OCI-M2 (cell line): ENCODE results near the gene SULT1B1.

Source experiments
- DNase-seq: peaks from one replicate; lab custom pipeline; 2025; ENCODE audit not compliant: unreplicated experiment; lab: John Stamatoyannopoulos, UW

SULT1B1 gene

GRCh38 chr4:69750346-69750745 lies 10.1 kb downstream of the SULT1B1 start:
- no peak for DNase-seq

GRCh38 chr4:69749771-69750170 lies 10.6 kb downstream of the SULT1B1 start:
- no peak for DNase-seq

- no peak for DNase-seq
Measured at GRCh38 chr4:69748173-69748572, 12.2 kb downstream of the SULT1B1 start.

DNA sequence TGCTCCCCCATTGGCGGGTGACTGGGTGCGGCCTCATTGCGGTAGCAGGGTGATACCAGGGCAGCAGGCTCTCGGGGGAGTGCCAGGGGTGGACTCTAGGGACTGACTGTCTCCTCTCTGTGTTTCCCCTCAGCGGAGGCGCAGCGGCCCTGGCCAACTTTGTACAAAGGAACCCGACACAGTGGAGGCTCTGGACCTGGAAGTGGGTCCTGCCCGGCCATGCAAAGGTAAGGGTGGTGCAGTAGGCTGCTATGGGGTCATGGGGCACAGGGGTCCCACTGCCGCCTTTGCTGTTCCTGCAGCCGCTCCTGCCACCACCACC lies 16.3 kb downstream of the SULT1B1 start:
- no peak for DNase-seq

DNA sequence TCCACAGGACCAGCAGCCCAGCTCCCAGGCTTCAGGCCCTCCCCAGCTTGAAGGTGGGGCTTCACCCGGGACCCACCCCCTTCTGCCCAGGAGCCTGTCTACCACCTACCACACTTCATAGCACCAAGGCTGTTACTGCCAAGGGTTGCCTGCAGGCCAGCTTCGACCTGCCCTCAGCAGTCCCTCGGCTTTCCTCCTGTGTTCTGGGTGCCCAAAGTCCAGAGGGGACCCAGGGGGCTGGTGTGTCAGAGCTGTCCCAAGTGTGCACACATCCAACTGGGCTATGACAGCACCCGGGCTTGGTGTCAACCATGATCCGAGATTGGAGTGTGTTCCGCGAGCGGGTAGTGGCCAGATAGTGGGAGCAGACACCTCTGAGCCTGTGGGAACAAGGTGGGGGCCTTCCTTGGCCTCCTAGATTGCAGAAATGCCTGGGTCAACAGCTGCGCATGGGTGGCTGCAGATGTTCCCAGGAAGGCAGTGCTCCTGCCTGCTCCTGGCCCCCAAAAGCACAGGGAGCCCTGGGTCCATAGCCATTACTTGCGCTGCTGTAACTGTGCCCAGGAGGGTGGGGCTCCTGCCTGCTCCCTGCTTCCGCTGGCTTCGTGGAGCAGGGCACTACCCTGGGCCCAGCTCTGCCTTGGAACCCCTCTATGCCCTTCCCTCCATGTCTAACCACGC lies 16.8 kb downstream of the SULT1B1 start:
- no peak for DNase-seq

DNA sequence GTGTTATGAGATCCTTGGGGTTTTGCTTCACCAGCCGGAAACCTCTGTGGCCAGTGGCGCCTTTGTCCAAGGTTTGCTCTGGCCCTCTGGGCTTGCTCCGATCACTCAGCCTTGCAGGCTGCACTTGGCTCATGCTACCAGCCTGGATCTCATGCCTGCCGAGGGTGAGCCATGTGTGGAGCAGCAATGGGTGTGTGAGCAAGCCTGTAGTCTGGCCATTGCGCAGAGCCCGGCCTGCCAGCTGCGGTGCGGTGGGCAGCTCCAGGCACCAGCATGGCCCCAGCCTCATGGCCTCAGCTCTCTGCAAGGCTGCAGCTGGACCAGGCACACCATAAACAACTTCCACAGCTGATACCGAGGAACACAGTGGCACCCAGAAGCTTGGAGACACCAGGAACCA lies 17.8 kb downstream of the SULT1B1 start:
- DNase-seq, result no peak

DNA sequence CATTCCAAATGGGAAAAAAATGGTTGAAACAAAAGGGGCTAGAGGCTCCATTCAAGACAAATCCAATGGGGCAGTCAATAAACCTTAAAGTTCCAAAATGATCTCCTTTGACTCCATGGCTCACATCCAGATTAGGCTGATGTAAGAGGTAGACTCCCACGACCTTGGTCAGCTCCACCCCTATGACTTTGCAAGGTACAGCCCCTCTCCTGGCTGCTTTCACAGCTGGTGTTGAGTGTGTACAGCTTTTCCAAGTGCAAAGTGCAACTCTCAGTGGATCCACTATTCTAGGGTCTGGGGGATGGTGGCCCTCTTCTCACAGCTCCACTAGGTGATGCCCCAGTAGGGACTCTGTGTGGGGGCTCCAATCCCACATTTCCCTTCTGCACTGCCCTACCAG lies 21.5 kb downstream of the SULT1B1 start:
- no peak for DNase-seq

DNA sequence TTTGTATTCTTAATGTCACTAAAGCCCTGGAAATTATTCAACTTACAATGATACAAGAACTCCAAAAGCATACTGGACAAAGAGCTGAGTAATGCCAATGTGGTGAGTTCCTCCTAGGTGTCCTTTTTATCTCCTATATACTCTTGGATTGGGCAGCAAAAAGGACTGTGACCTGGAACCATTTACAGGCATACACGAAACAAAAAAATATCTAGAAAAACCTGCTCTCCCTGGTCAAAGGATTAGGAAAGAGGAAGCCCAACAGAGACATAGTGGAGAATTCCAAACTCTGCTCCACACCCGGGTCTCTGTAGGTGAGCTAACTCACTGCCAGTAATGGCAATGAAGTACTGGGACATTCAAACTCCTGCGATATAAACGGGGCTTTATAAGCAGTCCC lies 25.3 kb downstream of the SULT1B1 start:
- DNase-seq, result no peak

DNA sequence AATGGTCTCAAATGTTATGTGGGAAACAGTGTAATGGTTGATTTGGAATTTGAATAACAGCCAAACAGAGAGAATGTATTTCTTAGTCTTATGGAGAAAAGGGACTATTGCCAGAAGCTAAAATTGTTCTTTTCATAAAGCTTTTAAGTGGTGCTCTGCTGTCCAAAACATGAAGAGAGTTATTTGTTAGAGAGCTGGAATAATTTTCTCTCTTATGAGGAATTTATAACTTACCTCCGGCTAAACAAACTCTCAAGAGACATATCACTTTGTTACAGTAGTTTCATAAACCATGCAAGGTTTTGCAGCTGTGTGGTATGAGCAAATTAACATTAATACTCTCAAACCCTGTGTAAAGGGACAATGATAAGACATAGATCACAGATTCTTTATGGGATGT lies 28.6 kb downstream of the SULT1B1 start:
- DNase-seq, result no peak

DNA sequence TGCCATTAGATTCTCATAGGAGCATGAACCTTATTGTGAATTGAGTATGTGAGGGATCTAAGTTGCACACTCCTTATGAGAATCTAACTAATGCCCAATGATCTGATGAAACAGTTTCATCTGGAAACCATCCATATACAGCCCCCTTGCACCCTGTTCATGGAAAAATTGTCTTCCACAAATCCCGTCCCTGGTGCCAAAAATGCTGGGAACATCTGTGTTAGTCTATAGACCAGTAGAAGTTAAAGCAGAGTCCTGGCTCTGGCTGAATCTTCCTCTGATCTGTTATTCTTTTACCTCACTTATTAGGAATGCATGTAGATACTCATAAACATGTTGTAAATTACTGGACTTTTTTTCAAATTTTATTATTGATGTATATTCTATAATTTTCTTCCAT lies 29.2 kb downstream of the SULT1B1 start:
- no peak for DNase-seq

DNA sequence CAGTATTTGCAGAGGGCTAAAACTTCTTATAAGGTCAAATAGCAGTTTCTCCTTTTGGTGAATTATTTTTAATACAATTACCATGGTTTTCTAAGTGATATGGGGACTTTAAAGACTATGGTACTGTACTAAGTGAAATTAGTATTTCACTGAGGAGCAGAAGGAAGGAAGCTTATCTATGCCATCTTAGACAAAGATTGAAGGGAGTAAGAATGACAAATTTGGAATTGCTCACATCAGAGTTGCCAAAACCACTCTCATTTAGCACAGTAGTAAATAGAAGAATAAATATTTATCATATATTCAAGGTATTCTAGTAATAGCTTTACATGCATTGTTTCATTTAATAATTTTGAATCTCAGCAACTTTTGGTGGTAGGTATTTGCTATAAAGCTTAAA lies 30.4 kb downstream of the SULT1B1 start:
- no peak for DNase-seq

- DNase-seq, result no peak
Measured at GRCh38 chr4:69727926-69728325, 32.5 kb downstream of the SULT1B1 start.

DNA sequence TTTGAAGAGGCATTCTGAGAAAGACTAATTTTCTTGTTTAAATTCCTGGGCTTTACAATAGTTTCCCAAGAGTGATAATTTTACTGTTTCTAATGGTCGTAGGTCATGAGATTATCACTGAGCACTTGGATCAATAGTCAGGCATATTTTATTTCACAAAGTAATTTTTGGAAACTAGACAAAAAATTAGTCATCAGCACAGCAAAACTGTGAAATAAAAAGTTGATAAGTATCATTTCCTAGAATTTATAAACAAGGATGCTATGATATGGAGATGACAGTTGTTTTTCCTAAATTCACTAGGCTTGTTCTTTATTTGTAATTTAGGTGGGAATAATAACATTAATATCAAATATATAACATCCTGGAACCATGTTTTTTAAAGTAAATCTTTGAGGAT lies 33.0 kb downstream of the SULT1B1 start:
- DNase-seq, result no peak

DNA sequence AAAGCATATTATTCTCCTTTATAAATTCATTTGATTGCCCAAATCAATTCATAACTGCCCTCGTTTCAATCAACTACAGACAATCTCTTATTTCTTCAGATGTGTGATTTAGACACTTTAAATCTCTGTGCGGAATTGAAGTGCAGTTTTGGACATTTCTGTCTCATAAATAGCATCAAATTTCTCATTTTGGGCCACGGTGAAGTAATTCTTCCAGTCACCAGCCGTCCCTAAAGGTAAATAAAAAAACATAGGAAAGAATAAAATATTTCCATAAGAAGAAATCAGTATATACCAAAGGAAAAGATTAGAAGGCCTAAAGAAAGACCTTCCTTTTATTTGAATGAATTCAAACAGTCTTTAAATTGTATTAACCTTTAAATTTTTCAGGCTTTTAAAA lies 33.4 kb downstream of the SULT1B1 start:
- DNase-seq, result no peak

GRCh38 chr4:69718396-69719271 lies 41.8 kb downstream of the SULT1B1 start:
- no peak for DNase-seq

GRCh38 chr4:69717778-69718177 lies 42.6 kb downstream of the SULT1B1 start:
- DNase-seq, result no peak

GRCh38 chr4:69716654-69717053 lies 43.8 kb downstream of the SULT1B1 start:
- no peak for DNase-seq

GRCh38 chr4:69714086-69714485 lies 46.3 kb downstream of the SULT1B1 start:
- no peak for DNase-seq

DNA sequence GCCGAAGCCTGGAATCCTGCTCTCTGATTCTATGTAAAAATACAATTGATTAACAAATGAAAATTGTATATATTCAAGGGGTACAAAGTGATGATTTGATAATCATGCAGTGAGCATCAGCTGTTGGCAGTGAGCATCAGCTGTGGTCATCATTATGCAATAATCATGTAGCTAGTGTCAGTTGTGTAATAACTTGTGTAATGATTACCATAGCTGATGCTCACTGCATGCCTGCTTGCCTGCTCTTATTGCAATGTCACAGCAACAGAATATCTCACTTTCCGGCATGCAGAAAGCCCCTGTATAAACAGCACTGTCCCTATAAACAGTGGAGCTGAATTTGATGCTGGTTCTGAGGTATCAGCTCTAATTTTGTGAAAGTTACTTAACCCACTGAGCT lies 46.8 kb downstream of the SULT1B1 start:
- DNase-seq, result no peak

DNA sequence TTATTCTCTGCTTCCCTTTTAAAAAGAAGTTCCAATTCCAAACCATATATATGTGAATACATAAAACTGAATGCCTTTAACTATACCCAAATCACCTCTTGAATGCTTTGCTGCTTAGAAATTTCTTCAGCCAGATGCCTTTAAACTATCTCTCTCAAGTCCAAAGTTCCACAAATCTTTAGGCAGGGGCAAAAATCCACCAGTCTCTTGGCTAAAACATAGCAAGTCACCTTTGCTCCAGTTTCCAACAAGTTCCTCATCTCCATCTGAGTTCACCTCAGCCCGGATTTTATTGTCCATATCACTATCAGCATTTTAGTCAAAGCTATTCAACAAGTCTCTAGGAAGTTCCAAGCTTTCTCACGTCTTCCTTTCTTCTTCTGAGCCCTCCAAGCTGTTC lies 49.8 kb downstream of the SULT1B1 start:
- no peak for DNase-seq

DNA sequence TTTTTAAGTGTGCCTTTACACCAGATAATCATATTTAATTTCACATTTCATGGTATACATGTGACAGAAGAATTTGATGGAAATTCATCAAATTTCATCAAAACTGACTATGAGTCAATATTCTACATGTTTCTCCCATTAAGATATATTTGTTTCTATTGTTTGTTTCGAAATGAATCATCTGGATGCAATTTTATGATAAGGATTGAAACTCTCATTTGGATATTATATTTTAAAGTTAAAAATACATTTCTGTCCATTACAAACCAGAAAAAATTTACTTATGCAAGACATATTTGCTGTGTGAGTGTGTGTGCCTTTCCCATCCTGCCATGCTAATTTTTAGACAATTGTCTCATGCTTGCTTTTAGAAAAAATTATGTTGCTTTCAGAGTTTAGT lies 52.2 kb downstream of the SULT1B1 start:
- no peak for DNase-seq

DNA sequence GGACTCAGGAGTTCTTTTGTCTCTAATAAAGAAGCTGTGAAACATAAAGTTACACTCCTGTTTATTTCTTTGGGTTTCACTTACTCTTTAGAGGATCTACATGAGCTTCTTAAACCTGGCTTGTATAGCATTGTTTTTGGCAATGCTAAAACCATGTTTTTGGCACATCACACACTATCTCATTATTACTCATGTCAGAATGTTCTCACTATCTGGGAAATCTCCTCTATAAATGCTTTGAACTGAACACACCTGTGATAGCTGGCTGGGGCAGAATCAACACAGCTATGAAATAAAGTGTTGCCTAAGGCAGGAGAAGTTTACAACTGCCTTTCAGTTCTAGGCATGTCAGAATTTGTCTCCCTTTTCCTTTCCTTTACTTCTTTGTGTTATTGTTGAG lies 52.6 kb downstream of the SULT1B1 start:
- no peak for DNase-seq

GRCh38 chr4:69702201-69702600 lies 58.2 kb downstream of the SULT1B1 start:
- DNase-seq, result no peak
